ENCODE data around the gene SPATA2L. TPM values are rescaled to one million over a fixed set of nuclear protein-coding genes. Genes with fewer than 3 reads are reported as not detected.
"Not testable (repeated sequence)": the region's sequence is repeated elsewhere in the genome, so short reads cannot be mapped to it uniquely, and the experiment has no call there.

Gene SPATA2L
- total RNA-seq, 1 donor from 2014 or later, result 7.0 TPM

GRCh38 chr16:89669755-89670154 is 31.8 kb downstream of the SPATA2L start:
- ChIA-PET POLR2A (no interaction called here), CTCF (no interaction called here)
- no peak for TF ChIP-seq CTCF (IDR thresholded peaks at IDR 0.05)
- Mint-ChIP-seq H3K9me3 (no peaks in the 10 kb centered on the region), H3K27ac (no peak overlapping the region), H3K4me1 (peaks cover 2% of the 10 kb centered on the region), H3K27me3 (no peaks in the 10 kb centered on the region), H3K36me3 (ENCODE audit: low read depth) (no peaks in the 10 kb centered on the region), H3K4me3 (no peak overlapping the region)
- intact Hi-C loops (cut with micrococcal nuclease), result no loop called here
- ATAC-seq (ENCODE audit: low read depth) (no peak), DNase-seq (no peak)

GRCh38 chr16:89668790-89669158 is 32.7 kb downstream of the SPATA2L start:
- TF ChIP-seq CTCF (IDR thresholded peaks at IDR 0.05), result no peak
- no peak for DNase-seq
- Mint-ChIP-seq H3K4me3 (no peak overlapping the region), H3K27ac (no peak overlapping the region), H3K27me3 (no peaks in the 10 kb centered on the region), H3K9me3 (no peaks in the 10 kb centered on the region), H3K36me3 (ENCODE audit: low read depth) (peaks cover 3% of the 10 kb centered on the region), H3K4me1 (peaks cover 2% of the 10 kb centered on the region)
- ATAC-seq (ENCODE audit: low read depth), result no peak
- ChIA-PET POLR2A (no interaction called here), CTCF (no interaction called here)
- intact Hi-C loops (cut with micrococcal nuclease), result no loop called here

- no peak overlapping the region for H3K27ac Mint-ChIP-seq
- intact Hi-C loops (cut with micrococcal nuclease), result no loop called here
- H3K9me3 Mint-ChIP-seq, result no peaks in the 10 kb centered on the region
- no peak overlapping the region for H3K4me3 Mint-ChIP-seq
- ChIA-PET CTCF (interaction anchor here (0.6 to 0.8 kb wide), 2 partner anchors 53 to 148 kb away, joined by 3 read pairs; no protein-coding TSS in a partner anchor), POLR2A (no interaction called here)
- TF ChIP-seq CTCF (IDR thresholded peaks at IDR 0.05), result no peak
- DNase-seq (no peak), ATAC-seq (ENCODE audit: low read depth) (no peak)
- peaks cover 2% of the 10 kb centered on the region for H3K4me1 Mint-ChIP-seq
- H3K27me3 Mint-ChIP-seq, result no peaks in the 10 kb centered on the region
- H3K36me3 Mint-ChIP-seq (ENCODE audit: low read depth), result peaks cover 7% of the 10 kb centered on the region
These were observed 33.9 kb downstream of the SPATA2L start for GRCh38 chr16:89667633-89668032.

- CTCF ChIA-PET, result interaction anchor here (0.6 to 0.8 kb wide), 2 partner anchors 52 to 149 kb away, joined by 3 read pairs; no protein-coding TSS in a partner anchor
- intact Hi-C loops (cut with micrococcal nuclease); H3K4me3 Mint-ChIP-seq; POLR2A ChIA-PET; H3K27me3 Mint-ChIP-seq; DNase-seq; H3K9me3 Mint-ChIP-seq; ATAC-seq (ENCODE audit: low read depth); H3K4me1 Mint-ChIP-seq; H3K36me3 Mint-ChIP-seq (ENCODE audit: low read depth); H3K27ac Mint-ChIP-seq: not testable (repeated sequence)
These were observed 34.5 kb downstream of the SPATA2L start for GRCh38 chr16:89667000-89667399.

- DNase-seq; H3K27me3 Mint-ChIP-seq; H3K9me3 Mint-ChIP-seq; H3K4me3 Mint-ChIP-seq; H3K27ac Mint-ChIP-seq; intact Hi-C loops (cut with micrococcal nuclease); CTCF ChIA-PET; ATAC-seq (ENCODE audit: low read depth); H3K4me1 Mint-ChIP-seq: not testable (repeated sequence)
- POLR2A ChIA-PET, result interaction anchor here (0.6 kb wide), 1 partner anchor 17 kb away, joined by 5 read pairs; no protein-coding TSS in a partner anchor
- peaks cover 16% of the 10 kb centered on the region for H3K36me3 Mint-ChIP-seq (ENCODE audit: low read depth)
These were observed 37.3 kb downstream of the SPATA2L start for GRCh38 chr16:89664238-89664637.

DNA sequence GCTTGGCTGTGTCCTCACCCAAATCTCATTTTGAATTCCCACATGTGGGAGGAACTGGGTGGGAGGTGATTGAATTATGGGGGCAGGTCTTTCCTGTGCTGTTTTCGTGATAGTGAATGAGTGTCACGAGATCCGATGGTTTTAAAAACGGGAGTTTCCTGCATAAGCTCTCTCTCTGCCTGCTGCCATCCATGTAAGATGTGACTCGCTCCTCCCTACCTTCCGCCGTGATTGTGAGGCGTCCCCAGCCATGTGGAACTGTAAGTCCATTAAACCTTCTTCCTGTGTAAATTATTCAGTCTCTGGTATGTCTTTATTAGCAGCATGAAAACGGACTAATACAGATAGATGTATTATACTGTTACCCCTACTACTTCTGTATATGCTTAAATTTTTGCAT is 40.3 kb downstream of the SPATA2L start:
- H3K36me3 Mint-ChIP-seq (ENCODE audit: low read depth), result peaks cover 16% of the 10 kb centered on the region
- no peak for DNase-seq
- intact Hi-C loops (cut with micrococcal nuclease), result no loop called here
- H3K27me3 Mint-ChIP-seq, result no peaks in the 10 kb centered on the region
- no peak for ATAC-seq (ENCODE audit: low read depth)
- H3K4me1 Mint-ChIP-seq, result peaks cover 16% of the 10 kb centered on the region
- TF ChIP-seq CTCF (IDR thresholded peaks at IDR 0.05), result no peak
- H3K9me3 Mint-ChIP-seq, result no peaks in the 10 kb centered on the region
- CTCF ChIA-PET, result no interaction called here
- no peak overlapping the region for H3K27ac Mint-ChIP-seq
- no peak overlapping the region for H3K4me3 Mint-ChIP-seq
- POLR2A ChIA-PET, result no interaction called here

All from activated B cell treated with CpG ODN at 0.5 μM for 24 hours (primary cell).